Stimulated activated effector memory CD8-positive, alpha-beta T cell treated with anti-CD3 and anti-CD28 coated beads, Interleukin-12 subunit alpha, Interleukin-12 subunit beta, amount 100 ng/mL, for 72 hours (primary cell): Measurements from ENCODE around the gene PSMB11.
"Not testable (repeated sequence)": the region's sequence is repeated elsewhere in the genome, so short reads cannot be mapped to it uniquely, and the experiment has no call there.

Experiments used
- ATAC-seq: fragments of 150-1000 bp; cut with Tn5 transposase; 2 replicates; pipeline ENCODE4 v1.10.0; 2021
- DNase-seq, 2 donors: peaks; one replicate each; pipeline ENCODE4 v3.0.0; 2021 to 2022; ENCODE audit warnings: low spot score in 2 of 2
- H3K27ac Mint-ChIP-seq: one replicate; pipeline ENCODE4 v1.8.0; 2022; ENCODE audit warnings: mild to moderate bottlenecking, mixed read lengths
- H3K36me3 Mint-ChIP-seq: one replicate; pipeline ENCODE4 v1.8.0; 2022; ENCODE audit warnings: mild to moderate bottlenecking, mixed read lengths
- H3K4me1 Mint-ChIP-seq: one replicate; pipeline ENCODE4 v1.8.0; 2022; ENCODE audit warnings: mixed read lengths
- H3K4me3 Mint-ChIP-seq: one replicate; pipeline ENCODE4 v1.8.0; 2022; ENCODE audit warnings: mild to moderate bottlenecking, mixed read lengths
- H3K9me3 Mint-ChIP-seq: one replicate; pipeline ENCODE4 v1.8.0; 2022; ENCODE audit warnings: mixed read lengths

PSMB11 gene, protein sequence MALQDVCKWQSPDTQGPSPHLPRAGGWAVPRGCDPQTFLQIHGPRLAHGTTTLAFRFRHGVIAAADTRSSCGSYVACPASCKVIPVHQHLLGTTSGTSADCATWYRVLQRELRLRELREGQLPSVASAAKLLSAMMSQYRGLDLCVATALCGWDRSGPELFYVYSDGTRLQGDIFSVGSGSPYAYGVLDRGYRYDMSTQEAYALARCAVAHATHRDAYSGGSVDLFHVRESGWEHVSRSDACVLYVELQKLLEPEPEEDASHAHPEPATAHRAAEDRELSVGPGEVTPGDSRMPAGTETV

DNA sequence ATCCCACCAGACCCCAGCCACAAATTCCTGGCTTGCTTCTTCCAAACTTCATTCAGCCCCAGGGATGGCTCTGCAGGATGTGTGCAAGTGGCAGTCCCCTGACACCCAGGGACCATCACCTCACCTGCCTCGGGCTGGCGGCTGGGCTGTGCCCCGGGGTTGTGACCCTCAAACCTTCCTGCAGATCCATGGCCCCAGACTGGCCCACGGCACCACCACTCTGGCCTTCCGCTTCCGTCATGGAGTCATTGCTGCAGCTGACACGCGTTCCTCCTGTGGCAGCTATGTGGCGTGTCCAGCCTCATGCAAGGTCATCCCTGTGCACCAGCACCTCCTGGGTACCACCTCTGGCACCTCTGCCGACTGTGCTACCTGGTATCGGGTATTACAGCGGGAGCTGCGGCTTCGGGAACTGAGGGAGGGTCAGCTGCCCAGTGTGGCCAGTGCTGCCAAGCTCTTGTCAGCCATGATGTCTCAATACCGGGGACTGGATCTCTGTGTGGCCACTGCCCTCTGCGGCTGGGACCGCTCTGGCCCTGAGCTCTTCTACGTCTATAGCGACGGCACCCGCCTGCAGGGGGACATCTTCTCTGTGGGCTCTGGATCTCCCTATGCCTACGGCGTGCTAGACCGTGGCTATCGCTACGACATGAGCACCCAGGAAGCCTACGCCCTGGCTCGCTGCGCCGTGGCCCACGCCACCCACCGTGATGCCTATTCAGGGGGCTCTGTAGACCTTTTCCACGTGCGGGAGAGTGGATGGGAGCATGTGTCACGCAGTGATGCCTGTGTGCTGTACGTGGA lies at the start of gene PSMB11:
TSS of gene PSMB11 (plus strand) at position 51 of the 804 bp plus-strand sequence. CDS start at position 65, 14 bp downstream.
- ATAC-seq (no peak), DNase-seq (no peak)
- H3K9me3 Mint-ChIP-seq = no peaks in the 10 kb centered on the region
- H3K36me3 Mint-ChIP-seq = no peaks in the 10 kb centered on the region
- peak within 1 kb of the TSS; percentile 56 for H3K27ac Mint-ChIP-seq
- H3K4me1 Mint-ChIP-seq = no peaks in the 10 kb centered on the region
- H3K4me3 Mint-ChIP-seq = no peak within 1 kb of the TSS

DNA sequence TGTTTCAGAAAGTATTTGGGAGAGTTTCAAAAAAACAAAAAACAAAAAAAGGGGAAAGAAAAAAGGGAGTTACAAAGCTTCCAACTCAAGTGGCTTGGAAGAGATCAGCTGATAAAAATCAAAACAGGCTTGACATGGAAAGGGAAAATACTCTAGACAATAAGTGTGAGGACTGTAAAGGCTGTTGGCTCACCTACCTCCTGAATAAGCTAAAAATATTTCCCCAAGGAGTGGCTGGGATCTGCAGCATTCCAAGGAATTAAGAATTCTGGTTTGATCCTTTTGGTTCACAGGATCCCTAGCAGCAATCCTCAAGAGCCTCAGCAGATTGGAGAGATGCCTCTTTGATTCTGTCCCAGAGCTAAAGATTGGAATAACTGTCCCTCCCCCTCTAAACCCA lies 48.5 kb upstream of the PSMB11 start:
- peaks cover 10% of the 10 kb centered on the region for H3K36me3 Mint-ChIP-seq
- ATAC-seq (no peak), DNase-seq (no peak)
- H3K9me3 Mint-ChIP-seq = no peaks in the 10 kb centered on the region
- H3K27ac Mint-ChIP-seq = no peak overlapping the region
- H3K4me1 Mint-ChIP-seq = no peaks in the 10 kb centered on the region
- H3K4me3 Mint-ChIP-seq = no peak overlapping the region

DNA sequence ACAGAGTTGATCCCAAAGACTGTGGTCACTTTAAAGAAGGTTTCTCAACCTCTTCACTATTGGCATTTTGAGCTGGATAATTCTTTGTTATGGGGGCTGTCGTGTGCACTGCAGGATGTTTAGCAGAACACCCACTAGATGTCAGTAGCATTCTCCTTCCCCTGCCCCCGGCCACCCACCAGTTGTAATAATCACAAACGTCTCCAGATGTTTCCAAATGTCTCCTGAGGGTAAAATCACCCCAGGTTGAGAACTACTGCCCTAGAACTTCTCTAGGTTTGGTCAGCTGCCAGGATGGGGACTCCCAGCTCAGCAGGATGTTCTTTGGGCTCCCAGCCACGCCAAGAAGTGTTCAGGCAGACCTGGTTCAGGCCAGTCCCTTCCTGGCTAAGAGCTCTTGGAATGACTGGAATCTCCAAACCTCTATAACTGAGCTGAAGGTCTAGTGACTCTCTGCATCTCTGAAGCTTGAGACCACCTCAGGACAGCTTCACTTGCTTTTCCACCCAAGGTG lies 47.2 kb upstream of the PSMB11 start:
- Mint-ChIP-seq H3K27ac (no peak overlapping the region), H3K36me3 (peaks cover 10% of the 10 kb centered on the region), H3K9me3 (no peaks in the 10 kb centered on the region), H3K4me1 (no peaks in the 10 kb centered on the region), H3K4me3 (no peak overlapping the region)
- DNase-seq (no peak), ATAC-seq (peak; percentile 71)

DNA sequence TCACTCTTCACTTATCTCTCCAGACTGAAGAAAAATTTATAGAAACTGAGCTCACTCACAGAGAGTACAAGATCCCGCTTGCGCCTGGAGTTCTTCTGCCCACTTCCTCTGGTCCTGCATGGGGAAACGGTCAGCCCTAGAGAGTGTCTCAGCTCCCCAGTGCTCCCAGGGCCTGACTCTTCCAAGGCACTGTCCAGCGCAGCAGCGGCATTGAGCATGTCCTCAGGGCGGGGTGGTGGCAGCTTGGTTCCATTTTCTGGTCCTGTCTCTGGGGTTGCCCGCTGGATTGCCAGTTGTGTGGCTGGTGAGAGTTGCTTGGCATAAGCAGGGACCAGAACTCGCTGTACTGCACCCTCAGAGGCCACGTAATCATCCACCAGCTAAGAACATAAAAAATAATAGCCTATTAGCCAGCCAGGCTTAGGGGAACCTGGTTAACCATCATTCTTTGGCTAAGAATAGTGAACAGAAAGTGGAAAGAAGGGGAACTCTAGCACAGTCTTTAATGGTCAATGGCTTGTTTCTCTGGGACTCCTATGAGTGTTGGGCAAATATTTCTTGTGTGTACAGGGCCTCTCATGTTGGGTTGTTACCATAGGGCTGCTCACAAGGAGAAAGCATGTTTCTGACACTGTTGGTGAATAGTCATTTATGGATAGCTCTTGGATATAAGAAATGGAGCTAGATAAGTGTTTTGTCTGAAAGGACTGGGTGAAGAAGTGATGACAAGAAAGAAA lies 46.0 kb upstream of the PSMB11 start:
- peaks cover 10% of the 10 kb centered on the region for H3K36me3 Mint-ChIP-seq
- no peak overlapping the region for H3K4me3 Mint-ChIP-seq
- no peak for ATAC-seq
- no peak for DNase-seq
- H3K27ac Mint-ChIP-seq = no peak overlapping the region
- H3K4me1 Mint-ChIP-seq = no peaks in the 10 kb centered on the region
- H3K9me3 Mint-ChIP-seq = no peaks in the 10 kb centered on the region

DNA sequence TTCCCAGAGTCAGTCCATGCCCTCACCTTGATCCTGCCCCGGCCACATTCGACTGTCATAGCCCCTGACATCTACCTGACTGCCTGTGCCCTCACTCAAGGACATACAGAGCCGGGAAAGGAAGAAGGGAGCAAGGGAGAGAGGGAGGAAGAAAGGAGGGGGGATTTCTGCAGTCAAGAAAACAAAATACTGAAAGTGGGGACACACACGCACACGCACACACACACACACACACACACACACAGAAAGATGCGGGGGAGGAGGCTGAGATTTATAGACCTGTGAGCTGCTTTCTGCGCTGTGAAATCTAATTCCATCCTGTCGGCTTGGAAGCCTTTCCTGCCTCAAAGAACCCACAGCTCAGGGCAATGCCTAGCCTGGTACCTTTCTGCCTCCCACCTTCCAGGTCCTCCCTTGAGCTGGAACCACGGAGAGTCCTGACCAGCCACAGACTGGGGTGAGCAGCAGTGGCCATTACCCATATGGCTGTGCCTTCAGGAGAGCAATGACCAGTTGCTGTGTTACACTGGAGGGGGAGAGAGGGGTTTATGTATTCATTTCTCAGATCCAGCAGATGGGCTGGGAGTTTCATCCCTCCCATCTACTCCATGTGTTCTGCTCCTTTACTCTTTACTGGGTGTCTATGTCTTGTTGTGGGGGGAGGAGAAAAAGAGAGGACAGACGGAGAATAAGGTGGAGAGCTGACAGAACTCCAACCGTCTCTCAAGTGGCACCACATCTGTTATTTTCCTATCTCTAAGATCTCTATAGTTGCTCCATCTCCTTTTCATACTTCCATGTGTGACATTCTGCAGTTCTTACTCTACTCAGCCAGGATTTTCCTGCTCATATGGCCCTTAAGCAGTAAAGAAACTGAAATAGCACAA lies 45.0 kb upstream of the PSMB11 start:
- Mint-ChIP-seq H3K4me3 (no peak overlapping the region), H3K36me3 (peaks cover 5% of the 10 kb centered on the region), H3K9me3 (no peaks in the 10 kb centered on the region), H3K27ac (no peak overlapping the region), H3K4me1 (no peaks in the 10 kb centered on the region)
- DNase-seq = no peak
- no peak for ATAC-seq

DNA sequence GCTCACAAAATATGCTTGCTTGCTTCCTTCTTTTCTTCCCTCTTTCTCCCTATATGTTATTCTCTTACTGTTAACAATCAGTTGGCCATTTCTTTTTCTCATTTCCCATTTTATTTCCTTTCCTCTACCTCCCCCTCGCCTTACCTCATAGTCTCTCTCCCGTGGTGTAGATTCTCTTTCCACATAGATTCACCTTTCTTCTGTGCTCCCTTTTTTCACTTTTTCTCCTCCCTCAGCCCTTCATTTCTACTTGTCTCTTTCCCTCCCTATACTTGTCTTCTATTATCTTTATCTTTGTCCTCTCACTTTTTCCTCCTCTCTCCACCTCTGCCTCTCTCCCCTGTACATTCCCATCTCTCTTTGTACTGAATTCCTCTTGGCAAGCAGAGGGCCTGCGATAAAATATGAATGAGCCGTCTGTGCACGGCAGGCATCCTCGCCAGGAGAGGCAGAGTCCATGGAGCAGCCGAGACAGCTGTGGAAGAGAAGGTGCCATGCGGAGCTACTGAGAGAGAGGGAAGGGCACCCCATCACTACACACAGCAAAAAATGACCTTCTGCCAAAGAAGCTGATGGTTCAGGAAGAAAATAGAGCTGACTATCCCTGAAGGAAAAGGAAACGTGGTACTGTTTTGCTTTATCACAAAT lies 44.2 kb upstream of the PSMB11 start:
- ATAC-seq (no peak), DNase-seq (no peak)
- H3K4me3 Mint-ChIP-seq = no peak overlapping the region
- H3K27ac Mint-ChIP-seq = no peak overlapping the region
- no peaks in the 10 kb centered on the region for H3K9me3 Mint-ChIP-seq
- no peaks in the 10 kb centered on the region for H3K4me1 Mint-ChIP-seq
- peaks cover 5% of the 10 kb centered on the region for H3K36me3 Mint-ChIP-seq

DNA sequence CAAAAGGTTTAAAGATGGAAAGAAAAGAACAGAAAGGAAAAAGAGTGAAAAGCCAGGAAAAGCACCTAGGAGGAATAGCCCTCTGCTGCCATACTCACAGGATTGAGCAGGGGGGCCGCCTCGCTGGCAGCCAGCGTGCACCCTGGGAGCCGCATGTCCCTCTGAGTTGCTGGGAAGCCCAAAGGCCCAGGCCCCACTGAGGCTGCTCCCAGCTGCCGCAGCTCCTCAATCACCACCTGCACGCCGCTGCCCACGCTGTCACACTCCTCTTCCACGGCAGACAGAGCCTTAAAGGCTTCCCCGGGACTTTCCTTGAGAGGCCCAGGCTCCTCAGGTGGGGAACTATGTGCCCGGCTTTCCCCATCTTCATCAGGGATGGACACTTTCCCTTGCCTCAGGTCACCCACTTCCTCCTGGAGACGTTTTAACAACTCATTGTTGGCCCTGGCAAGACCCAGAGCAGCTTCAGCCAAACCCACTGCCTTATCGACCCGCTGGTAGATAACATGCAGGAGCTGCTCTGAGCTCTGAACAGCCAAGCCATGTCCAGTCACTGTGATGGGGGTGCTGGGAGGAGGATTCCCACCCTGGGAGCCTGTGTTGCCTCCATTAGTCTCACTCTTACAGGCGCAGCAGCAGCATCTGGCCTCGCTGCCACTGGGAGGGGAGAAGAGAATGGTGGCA lies 43.5 kb upstream of the PSMB11 start:
- no peak for ATAC-seq
- H3K4me1 Mint-ChIP-seq = no peaks in the 10 kb centered on the region
- no peaks in the 10 kb centered on the region for H3K9me3 Mint-ChIP-seq

DNA sequence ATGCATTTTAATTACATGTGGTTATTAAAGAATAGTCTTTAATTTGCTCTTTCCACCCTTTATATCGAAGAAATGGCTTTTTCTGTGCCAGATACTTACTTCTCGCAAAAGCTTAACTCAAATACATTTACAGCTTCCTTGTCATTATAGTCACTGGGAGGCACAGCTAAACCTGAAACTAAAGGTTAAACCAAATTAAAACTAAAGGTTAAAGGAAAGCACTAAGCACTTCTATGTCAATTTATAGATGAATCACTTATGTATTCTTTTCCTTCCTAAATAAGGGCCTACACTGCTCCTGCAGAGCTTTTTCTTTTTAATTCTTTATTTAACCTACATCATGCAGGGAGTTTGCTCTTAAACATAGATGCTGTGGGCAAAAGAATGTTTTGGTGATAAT lies 41.2 kb upstream of the PSMB11 start:
- H3K27ac Mint-ChIP-seq = no peak overlapping the region
- H3K4me3 Mint-ChIP-seq = no peak overlapping the region

More for the DNA sequence above, 43.5 kb upstream of the PSMB11 start:
- H3K36me3 Mint-ChIP-seq = peaks cover 5% of the 10 kb centered on the region
- peak overlapping the region; percentile 55 for H3K27ac Mint-ChIP-seq
- H3K4me3 Mint-ChIP-seq = no peak overlapping the region
- DNase-seq = no peak

DNA sequence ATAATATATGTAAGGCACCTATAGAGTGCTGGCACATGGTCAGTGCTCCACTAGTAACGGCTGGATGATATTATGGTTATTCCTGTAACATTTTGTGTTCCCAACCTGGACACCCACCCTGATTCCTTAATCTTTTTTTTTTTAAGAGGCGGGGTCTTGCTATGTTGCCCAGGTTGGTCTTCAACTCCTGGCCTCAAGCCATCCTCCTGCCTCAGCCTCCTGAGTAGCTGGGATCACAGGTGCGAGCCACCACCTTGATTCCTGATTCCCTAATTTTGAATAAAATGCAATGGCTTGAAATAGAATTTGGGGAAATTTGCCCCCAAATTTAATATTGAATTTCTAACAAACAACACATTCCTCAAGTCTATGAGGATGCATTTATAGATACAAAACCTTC lies 39.4 kb upstream of the PSMB11 start:
- Mint-ChIP-seq H3K36me3 (peaks cover 9% of the 10 kb centered on the region), H3K27ac (no peak overlapping the region), H3K9me3 (no peaks in the 10 kb centered on the region), H3K4me1 (peaks cover 13% of the 10 kb centered on the region), H3K4me3 (no peak overlapping the region)
- ATAC-seq = no peak
- DNase-seq = no peak

More for the DNA sequence above, 41.2 kb upstream of the PSMB11 start:
- ATAC-seq (no peak), DNase-seq (no peak)
- H3K36me3 Mint-ChIP-seq = peaks cover 1% of the 10 kb centered on the region
- peaks cover 7% of the 10 kb centered on the region for H3K4me1 Mint-ChIP-seq
- H3K9me3 Mint-ChIP-seq = no peaks in the 10 kb centered on the region

DNA sequence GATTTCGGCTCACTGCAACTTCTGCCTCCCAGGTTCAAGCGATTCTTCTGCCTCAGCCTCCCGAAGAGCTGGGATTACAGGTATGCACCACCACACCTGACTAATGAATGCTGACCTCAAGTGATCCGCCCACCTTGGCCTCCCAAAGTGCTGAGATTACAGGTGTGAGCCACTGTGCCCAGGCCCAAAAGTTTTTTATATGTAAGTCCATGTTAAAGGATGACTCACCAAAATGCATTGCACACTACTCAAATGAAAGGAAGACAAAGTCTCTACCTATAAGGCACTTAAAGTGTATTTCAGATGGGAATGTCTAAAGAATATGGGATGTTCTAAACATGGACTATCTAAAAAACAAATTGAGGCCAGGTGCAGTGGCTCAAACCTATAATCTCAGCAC lies 37.7 kb upstream of the PSMB11 start:
- ATAC-seq, H3K27ac Mint-ChIP-seq, H3K4me3 Mint-ChIP-seq, H3K36me3 Mint-ChIP-seq, DNase-seq, H3K9me3 Mint-ChIP-seq: not testable (repeated sequence)
- H3K4me1 Mint-ChIP-seq = peaks cover 19% of the 10 kb centered on the region

DNA sequence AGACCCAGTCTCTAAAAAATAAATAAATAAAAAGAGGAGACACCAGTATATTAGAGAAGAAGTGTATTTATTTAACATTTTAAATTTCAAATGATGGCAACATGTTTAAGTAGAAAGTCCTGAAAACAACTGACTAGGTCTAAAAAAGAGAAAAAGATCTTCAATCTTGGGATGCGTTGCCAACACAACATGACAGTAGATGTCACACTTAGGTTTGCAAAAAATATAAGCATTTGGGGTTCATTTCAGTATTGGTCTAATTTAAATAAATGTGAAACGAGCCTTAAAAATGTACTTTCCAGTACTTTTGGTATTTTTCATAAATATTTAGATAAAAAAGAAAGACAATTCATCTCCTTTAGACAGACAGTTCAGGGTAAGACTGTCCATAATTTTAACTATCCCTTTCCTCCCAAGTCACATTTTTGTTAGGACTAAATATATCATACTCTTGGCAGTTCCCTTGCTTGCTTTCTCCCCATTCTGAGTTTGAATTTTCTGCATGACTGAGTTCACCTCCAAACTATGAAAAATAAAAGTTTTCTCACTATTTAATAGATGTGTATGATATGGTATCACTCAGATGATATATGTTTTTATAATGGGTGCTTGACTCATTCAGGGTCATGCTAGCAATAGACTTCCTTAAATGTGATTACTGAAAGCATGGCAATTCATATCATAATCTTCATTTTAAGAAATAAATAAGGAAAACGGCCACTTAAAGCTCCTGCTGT lies 36.4 kb upstream of the PSMB11 start:
- no peak for DNase-seq
- peak overlapping the region; percentile 97 for H3K27ac Mint-ChIP-seq
- H3K36me3 Mint-ChIP-seq = peaks cover 16% of the 10 kb centered on the region
- ATAC-seq = no peak
- peaks cover 19% of the 10 kb centered on the region for H3K4me1 Mint-ChIP-seq
- no peaks in the 10 kb centered on the region for H3K9me3 Mint-ChIP-seq
- peak overlapping the region; percentile 95 for H3K4me3 Mint-ChIP-seq

DNA sequence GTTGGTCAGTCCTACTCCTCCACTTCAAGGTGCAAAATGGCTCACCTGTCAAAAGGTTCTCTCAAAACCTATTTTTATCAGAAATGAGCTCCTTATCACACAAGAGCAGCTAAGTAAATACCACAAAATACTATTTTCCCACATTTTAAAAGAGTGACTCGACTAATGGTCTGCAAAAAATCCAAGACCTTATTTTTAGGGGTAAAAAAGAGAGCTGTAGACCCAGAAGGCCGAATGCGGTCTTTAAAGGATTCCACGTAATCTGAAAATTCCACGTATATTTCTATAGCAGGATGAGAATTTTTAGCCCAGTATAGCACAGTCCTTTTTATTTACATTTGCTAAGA lies 35.9 kb upstream of the PSMB11 start:
- peak overlapping the region; percentile 95 for H3K4me3 Mint-ChIP-seq
- no peak for ATAC-seq
- no peaks in the 10 kb centered on the region for H3K9me3 Mint-ChIP-seq
- peaks cover 22% of the 10 kb centered on the region for H3K4me1 Mint-ChIP-seq
- no peak for DNase-seq
- peaks cover 16% of the 10 kb centered on the region for H3K36me3 Mint-ChIP-seq
- peak overlapping the region; percentile 97 for H3K27ac Mint-ChIP-seq
